ENCODE measurements around the gene CDRT4. TPM values are rescaled to one million over a fixed set of nuclear protein-coding genes. Genes with fewer than 3 reads are reported as not detected.

The CDRT4 gene
- polyA plus RNA-seq, 1 of the 3 experiments (the other 2 are of a cell fraction), result 4.6 TPM

DNA sequence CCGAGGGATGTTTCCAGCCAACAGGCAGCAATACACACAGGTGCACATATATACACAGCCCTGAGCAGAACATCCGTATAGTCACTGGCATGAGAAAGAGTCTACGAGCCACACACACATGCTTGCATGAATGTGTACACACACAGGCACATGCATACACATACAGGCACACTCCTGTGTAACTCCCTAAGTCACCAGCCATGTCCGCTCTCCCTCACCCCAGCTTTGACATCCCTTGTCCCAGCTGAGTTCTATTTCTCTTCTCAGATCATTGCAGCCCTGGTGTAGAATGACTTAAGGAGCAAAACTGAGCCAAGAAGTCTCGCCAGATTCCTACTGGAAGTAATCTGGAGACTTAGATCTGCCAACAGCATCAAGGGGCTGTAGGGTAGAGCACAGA is 13.1 kb downstream of the CDRT4 start:
- Histone ChIP-seq H3K27ac (ENCODE audit: low read depth in 2 of 2, low read length in 1 of 2) (no peak overlapping the region), H3K79me2 (ENCODE audit: insufficient read depth) (no peaks in the 10 kb centered on the region), H3K4me2 (no peak overlapping the region), H3K9me2 (no peaks in the 10 kb centered on the region), H3F3A (replicated peaks; ENCODE audit: insufficient read depth) (peaks cover 10% of the 10 kb centered on the region), H3K9me3 (0 out of 2 replicates have a peak, but pooled peaks cover 3% of the 10 kb centered on the region), H4K20me1 (ENCODE audit: insufficient read depth) (no peaks in the 10 kb centered on the region), H3K4me1 (ENCODE audit: control insufficient read depth in 1 of 2, insufficient read depth in 2 of 2, low read depth in 1 of 2, low read length in 1 of 2) (peaks cover 23% of the 10 kb centered on the region in 2 experiments; a peak in 3 of 4 replicates), H3K27me3 (ENCODE audit: insufficient read depth) (no peaks in the 10 kb centered on the region), H3K9ac (no peak overlapping the region), H3K36me3 (replicated peaks in 1 of 2; ENCODE audit: control insufficient read depth in 1 of 2, insufficient read depth in 2 of 2, low read length in 1 of 2) (no peaks in the 10 kb centered on the region), H3K4me3 (ENCODE audit: low read depth in 2 of 2, low read length in 1 of 2) (no peak overlapping the region), H2AFZ (ENCODE audit: low read depth) (no peak overlapping the region)
- 87% methylated on average over 5 of the region's 5 CpGs for WGBS (ENCODE audit: low lambda C conversion rate)
- TF ChIP-seq, protein P1, sequence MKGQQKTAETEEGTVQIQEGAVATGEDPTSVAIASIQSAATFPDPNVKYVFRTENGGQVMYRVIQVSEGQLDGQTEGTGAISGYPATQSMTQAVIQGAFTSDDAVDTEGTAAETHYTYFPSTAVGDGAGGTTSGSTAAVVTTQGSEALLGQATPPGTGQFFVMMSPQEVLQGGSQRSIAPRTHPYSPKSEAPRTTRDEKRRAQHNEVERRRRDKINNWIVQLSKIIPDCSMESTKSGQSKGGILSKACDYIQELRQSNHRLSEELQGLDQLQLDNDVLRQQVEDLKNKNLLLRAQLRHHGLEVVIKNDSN (IDR thresholded peaks at IDR 0.05; ENCODE audit: borderline replicate concordance, low read depth), result no peak
- TF ChIP-seq ELF1 (IDR thresholded peaks at IDR 0.05) (no peak), SIN3A (IDR thresholded peaks at IDR 0.05; ENCODE audit: borderline replicate concordance, low read depth, low read length) (no peak), GATA2 (CRISPR knock-in tag; IDR thresholded peaks at IDR 0.05) (no peak), MXI1 (IDR thresholded peaks at IDR 0.05; ENCODE audit: low read depth, low read length) (no peak), SMC3 (IDR thresholded peaks at IDR 0.05; ENCODE audit: low read depth, low read length) (no peak), TCF12 (IDR thresholded peaks at IDR 0.05) (no peak), YY1 (IDR thresholded peaks at IDR 0.05; ENCODE audit: low read depth) (no peak), FOXJ3 (CRISPR knock-in tag; IDR thresholded peaks at IDR 0.05) (no peak), POLR2AphosphoS5 (IDR thresholded peaks at IDR 0.05; ENCODE audit: low read depth, low read length) (no peak), RAD21 (IDR thresholded peaks at IDR 0.05; ENCODE audit: low read length) (no peak), TEAD4 (IDR thresholded peaks at IDR 0.05; ENCODE audit: borderline replicate concordance, insufficient read depth) (no peak), CHD2 (IDR thresholded peaks at IDR 0.05; ENCODE audit: low read length, partially characterized antibody) (no peak), RCOR1 (IDR thresholded peaks at IDR 0.05; ENCODE audit: low read length) (no peak), FOSL2 (IDR thresholded peaks at IDR 0.05; ENCODE audit: borderline replicate concordance, low read depth) (no peak)
- TF ChIP-seq, protein P2, sequence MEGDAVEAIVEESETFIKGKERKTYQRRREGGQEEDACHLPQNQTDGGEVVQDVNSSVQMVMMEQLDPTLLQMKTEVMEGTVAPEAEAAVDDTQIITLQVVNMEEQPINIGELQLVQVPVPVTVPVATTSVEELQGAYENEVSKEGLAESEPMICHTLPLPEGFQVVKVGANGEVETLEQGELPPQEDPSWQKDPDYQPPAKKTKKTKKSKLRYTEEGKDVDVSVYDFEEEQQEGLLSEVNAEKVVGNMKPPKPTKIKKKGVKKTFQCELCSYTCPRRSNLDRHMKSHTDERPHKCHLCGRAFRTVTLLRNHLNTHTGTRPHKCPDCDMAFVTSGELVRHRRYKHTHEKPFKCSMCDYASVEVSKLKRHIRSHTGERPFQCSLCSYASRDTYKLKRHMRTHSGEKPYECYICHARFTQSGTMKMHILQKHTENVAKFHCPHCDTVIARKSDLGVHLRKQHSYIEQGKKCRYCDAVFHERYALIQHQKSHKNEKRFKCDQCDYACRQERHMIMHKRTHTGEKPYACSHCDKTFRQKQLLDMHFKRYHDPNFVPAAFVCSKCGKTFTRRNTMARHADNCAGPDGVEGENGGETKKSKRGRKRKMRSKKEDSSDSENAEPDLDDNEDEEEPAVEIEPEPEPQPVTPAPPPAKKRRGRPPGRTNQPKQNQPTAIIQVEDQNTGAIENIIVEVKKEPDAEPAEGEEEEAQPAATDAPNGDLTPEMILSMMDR (IDR thresholded peaks at IDR 0.05), result no peak
- TF ChIP-seq, protein P3, sequence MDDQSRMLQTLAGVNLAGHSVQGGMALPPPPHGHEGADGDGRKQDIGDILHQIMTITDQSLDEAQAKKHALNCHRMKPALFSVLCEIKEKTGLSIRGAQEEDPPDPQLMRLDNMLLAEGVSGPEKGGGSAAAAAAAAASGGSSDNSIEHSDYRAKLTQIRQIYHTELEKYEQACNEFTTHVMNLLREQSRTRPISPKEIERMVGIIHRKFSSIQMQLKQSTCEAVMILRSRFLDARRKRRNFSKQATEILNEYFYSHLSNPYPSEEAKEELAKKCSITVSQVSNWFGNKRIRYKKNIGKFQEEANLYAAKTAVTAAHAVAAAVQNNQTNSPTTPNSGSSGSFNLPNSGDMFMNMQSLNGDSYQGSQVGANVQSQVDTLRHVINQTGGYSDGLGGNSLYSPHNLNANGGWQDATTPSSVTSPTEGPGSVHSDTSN (IDR thresholded peaks at IDR 0.05), result no peak
- TF ChIP-seq, protein P4, sequence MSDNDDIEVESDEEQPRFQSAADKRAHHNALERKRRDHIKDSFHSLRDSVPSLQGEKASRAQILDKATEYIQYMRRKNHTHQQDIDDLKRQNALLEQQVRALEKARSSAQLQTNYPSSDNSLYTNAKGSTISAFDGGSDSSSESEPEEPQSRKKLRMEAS (IDR thresholded peaks at IDR 0.05; ENCODE audit: low read depth), result no peak
- ChIA-PET POLR2A (no interaction called here), CTCF (interaction anchor here (0.7 to 0.8 kb wide), 2 partner anchors 49 to 195 kb away, joined by 3 read pairs; no protein-coding TSS in a partner anchor)
- no peak for DNase-seq

All from SK-N-SH (cell line).